NT2/D1 (cell line): ENCODE measurements around the gene HMOX1.

ENCODE experiments used
- SUZ12 ChIP-seq: IDR thresholded peaks from 2 replicates; pipeline ENCODE4 v1.6.1; 2011; ENCODE audit not compliant: insufficient read length, insufficient read depth; ENCODE audit errors: extremely low read depth
- YY1 ChIP-seq: IDR thresholded peaks from 2 replicates; pipeline ENCODE4 v1.6.1; 2011; ENCODE audit not compliant: insufficient read length, insufficient read depth
- ZNF274 ChIP-seq: IDR thresholded peaks from 2 replicates; pipeline ENCODE4 v1.6.1; 2011; ENCODE audit warnings: mild to moderate bottlenecking, low read depth, low read length

DNA sequence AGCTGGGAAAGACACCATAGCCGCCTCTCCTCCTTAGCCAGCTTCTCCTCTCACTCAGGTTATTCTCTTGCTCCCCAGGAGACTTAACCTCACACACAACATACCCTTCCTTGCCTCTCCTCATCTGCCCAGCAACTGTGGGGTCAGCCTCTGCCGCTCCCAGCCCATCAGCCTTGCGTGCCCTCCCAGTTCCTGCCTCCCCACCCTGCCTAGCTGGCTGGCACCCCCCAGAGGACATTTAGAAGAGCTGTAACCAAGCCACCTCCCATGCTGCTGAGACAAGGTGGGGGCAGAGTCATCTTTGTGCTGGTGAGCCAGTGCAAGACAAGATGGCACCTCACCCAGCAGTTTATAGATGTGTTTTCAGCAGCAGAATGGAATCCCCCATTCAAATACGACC is 43.0 kb upstream of the HMOX1 start:
- TF ChIP-seq ZNF274: no peak
- TF ChIP-seq YY1: no peak
- TF ChIP-seq SUZ12: no peak
